Stimulated activated CD8-positive, alpha-beta memory T cell treated with anti-CD3 and anti-CD28 coated beads, Interleukin-7, amount 100 ng/mL, for 1 hour (primary cell): ENCODE results near the gene VWA2.

Experiments
- DNase-seq, 2 donors: peaks; one replicate each; pipeline ENCODE4 v3.0.0-alpha.2; 2020; ENCODE audit warnings: low read depth in 2 of 2

Gene VWA2, protein sequence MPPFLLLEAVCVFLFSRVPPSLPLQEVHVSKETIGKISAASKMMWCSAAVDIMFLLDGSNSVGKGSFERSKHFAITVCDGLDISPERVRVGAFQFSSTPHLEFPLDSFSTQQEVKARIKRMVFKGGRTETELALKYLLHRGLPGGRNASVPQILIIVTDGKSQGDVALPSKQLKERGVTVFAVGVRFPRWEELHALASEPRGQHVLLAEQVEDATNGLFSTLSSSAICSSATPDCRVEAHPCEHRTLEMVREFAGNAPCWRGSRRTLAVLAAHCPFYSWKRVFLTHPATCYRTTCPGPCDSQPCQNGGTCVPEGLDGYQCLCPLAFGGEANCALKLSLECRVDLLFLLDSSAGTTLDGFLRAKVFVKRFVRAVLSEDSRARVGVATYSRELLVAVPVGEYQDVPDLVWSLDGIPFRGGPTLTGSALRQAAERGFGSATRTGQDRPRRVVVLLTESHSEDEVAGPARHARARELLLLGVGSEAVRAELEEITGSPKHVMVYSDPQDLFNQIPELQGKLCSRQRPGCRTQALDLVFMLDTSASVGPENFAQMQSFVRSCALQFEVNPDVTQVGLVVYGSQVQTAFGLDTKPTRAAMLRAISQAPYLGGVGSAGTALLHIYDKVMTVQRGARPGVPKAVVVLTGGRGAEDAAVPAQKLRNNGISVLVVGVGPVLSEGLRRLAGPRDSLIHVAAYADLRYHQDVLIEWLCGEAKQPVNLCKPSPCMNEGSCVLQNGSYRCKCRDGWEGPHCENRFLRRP

DNA sequence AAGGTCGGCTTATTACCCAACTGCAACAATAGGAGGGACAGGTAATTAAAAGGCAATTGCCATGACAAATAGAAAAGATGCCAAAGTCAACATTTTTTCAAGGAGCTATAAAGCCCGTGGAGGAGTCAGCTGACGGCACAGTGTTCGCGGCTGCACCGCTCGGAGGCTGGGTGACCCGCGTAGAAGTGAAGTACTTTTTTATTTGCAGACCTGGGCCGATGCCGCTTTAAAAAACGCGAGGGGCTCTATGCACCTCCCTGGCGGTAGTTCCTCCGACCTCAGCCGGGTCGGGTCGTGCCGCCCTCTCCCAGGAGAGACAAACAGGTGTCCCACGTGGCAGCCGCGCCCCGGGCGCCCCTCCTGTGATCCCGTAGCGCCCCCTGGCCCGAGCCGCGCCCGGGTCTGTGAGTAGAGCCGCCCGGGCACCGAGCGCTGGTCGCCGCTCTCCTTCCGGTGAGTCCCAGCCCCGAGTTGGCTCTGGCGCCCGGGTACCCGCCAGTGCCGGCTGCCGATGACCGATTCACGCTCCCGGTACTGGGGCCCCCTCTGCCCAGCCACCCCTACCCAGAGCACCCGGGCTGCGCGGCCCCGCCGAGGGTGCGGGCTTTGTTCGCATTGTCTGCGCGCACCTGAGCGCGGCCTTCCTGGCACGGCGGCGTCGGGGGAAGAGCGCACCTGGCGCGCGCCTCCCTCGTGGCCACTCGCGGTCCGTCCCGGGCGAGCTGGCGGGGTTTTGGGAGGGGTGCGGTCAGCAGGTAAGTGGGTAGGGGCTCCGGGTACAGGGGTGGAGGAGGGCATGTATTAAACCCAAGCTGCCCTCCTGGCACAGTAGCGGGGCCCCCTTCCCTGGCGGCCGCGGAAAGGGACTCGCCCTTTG lies at the start of gene VWA2:
TSS of gene VWA2 (plus strand) at position 138 of the 877 bp plus-strand sequence. CDS start 9,460 bp downstream, outside the sequence.
- DNase-seq = no peak

DNA sequence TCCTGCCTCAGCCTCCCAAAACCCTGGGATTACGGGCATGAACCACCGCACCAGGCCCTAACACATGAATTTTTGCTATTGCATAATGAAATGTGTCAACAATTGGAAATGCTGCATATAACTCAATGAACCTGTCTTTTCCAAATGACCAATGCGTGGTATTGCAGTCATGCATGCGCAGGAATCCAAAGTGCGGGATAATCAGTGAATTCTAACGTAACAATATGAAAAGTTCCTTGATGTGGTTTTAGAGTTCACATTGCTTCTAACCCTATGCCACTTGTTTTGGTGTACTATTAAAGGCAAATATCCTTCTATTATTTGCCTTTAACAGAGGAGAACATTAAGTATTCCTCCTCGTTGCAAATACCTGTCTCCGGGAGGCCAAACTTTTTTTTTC lies 49.4 kb upstream of the VWA2 start:
- DNase-seq = no peak

DNA sequence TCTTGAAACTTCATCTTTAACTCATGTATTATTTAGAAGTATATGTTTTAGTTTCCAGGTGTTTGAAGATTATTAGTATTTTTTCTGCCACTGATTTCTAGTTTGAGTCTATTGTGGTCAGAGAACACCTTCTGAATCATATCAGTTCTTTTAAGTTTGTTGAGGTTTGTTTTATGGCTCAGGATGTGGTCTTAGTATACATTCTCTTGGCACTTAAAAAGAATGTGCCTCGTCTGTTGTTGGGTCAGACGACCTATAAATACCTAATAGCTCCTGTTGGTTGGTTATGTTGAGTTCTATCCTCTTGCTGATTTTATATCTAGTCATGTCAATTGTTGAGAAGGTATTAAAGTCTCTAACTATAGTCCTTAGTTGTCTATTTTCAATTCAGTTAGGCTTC lies 44.0 kb upstream of the VWA2 start:
- no peak for DNase-seq

DNA sequence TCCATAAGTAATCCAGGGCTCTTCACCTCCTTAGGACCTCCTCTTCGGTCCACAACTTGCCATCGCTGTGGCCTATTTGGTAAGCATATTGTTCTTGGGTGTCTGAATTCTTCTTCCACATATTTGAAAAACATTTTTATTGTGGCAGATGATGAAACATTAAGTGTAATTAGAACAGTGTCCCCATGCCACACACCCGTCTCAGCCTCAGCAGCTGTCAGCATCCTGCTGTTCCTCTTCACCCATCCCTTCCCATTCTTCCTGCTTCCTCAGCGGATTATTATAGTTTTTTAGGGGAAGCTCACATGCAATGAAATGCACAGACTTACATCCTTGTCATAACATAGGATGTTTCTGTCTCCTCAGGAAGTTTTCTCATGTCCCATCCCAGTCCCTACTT lies 39.8 kb upstream of the VWA2 start:
- DNase-seq = no peak

DNA sequence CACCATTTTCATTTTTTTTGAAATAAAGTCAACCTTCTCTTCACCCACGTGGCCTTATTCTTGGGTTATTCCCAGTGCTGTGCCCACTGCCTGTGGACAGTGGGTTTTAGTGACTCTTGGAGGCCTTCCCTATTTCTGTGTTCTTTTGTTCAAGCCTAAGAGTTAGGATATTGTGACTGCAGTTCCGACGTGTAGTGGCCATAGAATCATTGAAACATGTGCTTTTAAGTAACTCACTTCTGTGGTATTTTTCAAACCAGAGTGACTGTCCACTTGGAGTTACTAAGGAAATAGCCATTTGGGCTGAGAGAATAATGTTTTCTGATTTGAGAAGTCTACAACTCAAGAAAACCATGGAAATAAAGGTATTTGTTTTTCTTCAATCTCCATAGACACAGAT lies 36.2 kb upstream of the VWA2 start:
- DNase-seq = no peak

DNA sequence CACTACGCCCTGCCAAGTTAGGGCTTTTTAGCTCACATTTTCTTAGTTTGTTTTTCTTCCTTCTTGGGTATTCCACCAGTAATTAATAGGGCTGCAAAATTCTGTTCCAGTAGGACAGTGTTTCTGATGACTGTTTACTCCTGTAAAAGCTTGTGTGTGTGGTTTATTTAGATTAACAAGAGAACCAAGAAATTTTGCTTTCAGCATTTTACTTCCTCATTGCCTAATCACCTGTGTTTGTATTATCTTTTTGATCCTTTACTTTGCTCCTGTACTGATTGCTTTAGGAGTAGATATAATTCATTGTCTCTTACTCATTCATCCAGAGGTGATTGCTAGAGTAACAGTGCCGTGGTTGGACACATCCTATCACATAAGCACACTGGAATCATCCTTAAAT lies 32.2 kb upstream of the VWA2 start:
- no peak for DNase-seq

DNA sequence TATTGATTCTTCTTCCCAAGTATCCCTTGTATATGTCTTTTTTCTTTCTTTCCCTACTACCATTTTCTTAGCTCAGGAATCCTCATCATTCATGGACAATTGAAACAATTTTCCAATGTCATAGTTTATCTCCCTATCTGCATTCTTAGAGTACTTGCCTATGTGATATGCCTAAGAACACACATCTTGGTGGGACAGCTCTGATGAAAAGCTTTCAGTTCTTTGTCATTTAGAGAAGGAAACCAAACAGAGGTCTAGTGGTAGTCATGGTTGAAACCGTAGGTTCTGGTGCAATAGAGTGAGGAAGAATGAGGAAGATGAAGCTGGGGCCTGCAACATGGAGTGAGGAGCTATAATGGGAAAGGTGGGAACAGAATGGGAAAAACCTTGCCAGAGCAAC lies 31.7 kb upstream of the VWA2 start:
- DNase-seq = no peak

DNA sequence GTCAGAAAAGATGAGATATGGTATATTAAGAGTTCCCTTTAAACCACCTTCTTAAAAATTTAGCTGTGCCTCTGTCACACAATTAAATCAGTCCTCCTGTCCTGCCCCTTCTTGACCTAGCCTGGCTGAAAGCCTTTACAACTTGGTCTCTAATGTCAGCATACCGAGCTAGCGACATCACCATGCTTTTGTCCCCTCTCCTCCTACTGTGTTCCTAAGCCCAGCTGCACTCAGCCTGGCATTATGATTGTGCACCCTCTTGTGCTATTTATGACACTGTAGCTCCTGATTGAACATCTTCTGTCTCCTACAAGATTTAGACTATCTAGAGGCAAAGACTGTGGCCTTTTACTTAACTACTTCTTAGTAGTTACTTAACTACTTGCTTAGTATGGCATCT lies 30.7 kb upstream of the VWA2 start:
- DNase-seq = no peak

DNA sequence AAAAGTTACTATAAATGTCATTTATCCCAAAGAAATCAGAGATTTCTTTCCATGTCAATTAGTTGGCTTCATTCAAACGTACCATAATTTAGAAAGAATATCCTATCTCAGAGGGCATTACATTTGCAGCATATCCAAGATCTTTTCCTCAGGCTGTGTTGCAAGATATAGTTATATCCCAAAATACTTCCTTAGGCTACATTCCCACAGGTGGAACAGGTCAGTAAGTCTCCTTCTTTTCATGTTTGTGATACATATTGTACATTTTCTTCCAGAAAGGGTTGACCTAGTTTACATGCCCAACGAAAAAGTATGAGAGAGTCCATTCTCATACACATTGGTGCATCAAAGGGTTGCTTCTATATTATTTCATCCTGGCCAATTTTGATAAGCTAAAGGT lies 26.9 kb upstream of the VWA2 start:
- no peak for DNase-seq

DNA sequence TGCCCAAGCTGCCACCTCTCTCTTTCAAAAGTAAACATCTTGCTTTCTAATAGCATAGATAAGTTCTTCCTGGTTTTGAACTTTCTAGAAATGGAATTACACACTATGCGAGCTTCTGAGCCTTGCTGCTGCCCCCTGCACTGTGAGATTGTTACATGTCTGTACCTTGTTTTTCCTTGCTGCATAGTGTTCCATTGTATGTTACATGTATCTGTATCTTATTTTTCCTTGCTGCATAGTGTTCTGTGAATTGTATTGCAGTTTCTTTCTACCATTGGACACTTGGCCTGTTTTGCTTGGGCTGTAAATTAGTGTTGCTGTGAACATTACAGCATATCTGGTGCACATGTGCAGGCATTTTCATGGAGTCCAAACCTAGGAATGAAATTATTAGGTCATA lies 24.0 kb upstream of the VWA2 start:
- DNase-seq = no peak

DNA sequence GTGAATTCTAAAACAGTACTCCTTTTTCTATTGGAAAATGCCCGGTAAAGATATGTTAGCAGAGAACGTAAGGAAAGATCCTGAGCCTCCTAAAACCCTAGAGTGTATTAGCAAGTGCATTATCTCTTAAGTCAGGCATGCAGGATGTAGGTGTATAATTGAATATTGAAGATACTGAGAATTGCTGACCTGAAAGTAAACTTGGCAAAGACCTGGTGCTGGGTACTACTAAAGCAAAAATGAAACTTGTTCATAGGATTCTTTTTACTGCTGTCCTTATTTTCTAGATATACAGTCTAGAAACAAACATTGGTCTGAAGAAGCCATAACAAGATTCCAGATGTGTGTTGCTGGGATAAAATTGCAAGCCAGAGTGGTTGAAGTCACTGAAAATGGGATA lies 18.8 kb upstream of the VWA2 start:
- no peak for DNase-seq

DNA sequence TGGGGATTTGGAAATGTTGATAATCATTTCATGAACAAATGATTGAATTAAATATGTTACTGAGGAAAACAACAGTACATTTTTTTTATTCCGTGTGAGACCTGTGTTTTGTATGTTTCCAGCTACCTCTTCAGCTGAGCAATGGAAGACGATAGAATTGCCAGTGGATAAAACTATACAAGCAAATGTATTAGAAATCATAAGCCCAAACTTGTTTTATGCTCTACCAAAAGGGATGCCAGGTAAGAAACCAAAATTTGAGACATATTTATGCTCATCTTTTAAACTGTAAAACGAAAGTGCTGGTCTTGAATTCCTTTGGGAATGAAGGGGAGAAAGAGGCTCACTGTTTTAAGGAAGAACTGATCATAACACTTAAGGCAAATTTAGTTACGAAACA lies 17.8 kb upstream of the VWA2 start:
- no peak for DNase-seq

DNA sequence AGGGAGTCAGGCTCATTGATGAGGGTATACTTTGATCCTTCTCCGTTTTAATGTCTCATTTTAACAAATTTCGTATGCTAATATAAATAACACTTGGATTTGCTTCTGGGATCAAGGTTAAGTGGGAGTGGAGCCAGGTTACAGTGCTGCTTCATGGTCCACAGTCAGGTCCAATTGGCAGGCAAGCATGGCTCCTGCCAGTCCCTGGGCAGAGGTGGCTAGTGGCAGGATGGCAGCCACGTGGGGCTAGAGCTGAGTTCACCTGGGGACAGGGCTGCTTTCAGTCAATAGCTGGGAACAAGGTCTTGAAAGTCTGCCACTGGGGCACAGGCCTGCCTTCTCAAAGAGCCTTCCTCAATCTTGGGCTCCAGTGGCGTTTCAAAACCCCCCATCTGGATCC lies 16.0 kb upstream of the VWA2 start:
- no peak for DNase-seq

DNA sequence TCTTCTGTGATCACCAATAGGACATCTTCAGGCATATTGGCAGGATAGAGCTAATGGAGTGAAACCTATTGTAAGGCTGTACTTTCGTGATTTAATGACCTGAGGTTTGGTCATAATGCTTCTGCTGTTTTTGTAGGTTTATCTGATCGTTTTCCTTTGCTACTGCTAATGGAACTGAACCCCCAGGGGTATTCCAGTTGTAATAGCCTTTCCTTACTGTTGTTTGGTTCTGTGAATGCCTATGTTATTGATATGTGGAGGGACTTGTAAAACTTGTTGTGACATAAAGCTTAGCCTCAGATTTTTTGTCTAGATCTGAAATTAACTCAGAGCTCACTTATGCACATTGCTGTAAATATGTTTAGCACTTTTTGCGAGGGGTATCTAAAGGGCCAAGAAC lies 10.9 kb upstream of the VWA2 start:
- no peak for DNase-seq

DNA sequence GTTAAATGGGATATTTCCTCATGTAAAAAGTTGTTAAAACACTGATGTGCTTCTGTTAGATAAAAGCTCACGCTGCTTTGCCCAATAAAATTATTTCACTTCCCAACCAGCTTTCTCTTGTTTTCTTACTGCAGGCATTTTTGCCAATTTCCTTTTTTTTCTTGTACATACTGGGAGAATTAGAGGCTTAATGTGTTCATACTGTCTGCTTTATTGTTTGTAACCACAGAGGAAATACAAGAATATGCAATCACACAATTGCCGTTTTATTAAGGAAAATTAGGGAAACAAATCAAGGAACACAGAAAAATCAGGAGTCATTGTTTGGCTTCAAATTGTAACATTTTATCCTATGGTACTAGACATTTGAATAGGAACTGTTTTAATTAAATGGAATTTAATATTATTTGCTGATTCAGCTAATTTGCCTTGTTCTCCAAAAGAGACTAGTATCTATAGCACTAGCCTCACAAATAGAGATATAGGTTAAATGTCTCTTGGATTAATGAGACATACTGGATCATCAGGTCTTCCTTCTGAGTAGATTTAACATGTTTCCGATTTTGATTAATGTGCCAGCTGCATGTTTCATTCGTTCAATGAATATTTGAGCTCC lies 6.4 kb upstream of the VWA2 start:
- no peak for DNase-seq

DNA sequence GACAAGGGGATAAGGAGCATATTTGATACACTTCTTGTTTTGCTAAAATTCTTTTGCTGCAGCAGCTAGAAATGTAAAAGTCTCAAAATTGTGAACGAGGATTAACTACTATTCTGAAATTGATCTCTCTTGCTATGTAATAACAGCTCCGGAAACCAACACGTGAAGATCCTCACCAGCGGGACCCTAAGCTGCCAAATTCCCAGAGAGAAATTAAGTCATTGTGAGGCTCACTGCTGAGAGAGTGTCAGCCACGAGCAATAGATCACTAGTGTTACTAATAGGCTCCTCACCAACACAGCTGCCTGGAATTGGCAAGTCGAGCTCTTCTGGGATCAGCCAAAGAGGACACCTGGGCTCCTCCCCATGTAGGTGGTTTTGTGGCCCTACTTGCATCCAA lies 5.6 kb upstream of the VWA2 start:
- no peak for DNase-seq

DNA sequence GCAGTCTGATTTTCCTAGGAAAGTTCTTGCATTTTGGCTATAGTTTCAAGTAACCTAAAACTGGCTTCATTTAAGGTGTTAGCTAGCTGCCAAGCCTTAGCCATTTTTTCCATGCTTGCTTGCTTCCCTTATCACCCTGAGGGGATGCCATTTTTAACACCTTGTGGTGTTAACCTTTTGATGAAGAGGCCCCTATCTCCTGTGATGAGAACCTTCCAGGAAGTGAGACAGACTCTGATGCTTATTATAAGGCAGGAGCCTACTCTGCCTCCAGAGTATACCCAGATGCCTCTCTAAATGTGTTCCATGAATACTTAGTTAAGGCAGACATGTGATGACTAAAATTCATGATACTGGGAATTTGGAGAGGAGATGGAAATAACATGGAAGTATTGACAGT lies 4.9 kb upstream of the VWA2 start:
- no peak for DNase-seq

DNA sequence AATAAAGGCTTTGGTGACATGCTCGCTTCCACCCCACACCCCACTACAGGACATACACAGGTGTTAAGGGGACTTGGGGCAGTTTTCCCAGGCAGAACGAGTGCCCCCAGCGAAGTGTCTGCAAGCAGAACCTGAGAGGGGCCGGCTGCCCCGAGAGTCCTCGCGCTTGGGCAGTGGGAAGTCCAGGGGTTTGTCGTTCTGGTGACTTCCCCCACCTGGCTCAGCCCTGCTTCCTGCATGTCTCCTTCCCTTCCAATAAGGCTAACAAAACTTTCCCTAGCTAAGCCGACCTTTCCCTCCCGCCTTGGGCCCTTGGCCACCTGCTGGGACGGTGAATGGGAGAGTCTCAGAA lies 916 bp downstream of the VWA2 start:
- DNase-seq = no peak

DNA sequence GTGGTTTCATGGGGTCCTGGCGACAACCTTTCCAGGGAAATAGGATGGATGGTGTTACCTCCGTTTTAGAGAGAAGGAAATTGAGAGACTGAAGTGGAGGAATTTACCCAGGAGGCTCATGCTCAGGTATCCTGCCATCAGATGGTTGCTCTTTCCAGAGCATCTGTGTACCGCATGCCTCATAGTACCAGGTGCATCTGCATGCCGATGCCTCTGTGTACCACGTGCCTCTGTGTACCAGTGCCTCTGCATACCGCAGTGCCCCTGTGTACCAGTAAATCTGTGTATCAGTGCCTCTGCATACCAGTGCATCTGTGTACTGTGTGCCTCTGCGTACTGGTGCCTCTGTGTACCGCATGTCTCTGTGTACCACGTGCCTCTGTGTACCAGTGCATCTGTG lies 3.2 kb downstream of the VWA2 start:
- no peak for DNase-seq

DNA sequence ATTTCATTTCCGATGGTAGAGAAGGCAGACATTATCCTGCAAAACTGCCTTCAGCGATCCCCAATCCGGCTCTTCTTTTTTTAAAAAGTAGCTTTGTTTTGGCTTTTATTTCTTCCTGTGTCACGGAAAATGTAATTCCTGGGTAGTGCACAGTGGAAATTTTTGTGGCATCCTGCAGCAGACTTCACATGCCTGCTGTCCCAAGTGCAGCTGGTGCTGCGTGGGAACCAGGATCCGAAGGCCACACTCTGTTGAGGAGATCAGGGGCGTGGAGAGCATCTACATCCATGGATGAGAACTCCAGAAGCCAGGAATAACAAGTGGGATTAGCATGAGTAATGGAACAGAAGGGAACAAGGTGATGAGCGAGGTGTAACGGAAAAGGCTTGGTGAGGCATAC lies 4.6 kb downstream of the VWA2 start:
- DNase-seq = no peak

DNA sequence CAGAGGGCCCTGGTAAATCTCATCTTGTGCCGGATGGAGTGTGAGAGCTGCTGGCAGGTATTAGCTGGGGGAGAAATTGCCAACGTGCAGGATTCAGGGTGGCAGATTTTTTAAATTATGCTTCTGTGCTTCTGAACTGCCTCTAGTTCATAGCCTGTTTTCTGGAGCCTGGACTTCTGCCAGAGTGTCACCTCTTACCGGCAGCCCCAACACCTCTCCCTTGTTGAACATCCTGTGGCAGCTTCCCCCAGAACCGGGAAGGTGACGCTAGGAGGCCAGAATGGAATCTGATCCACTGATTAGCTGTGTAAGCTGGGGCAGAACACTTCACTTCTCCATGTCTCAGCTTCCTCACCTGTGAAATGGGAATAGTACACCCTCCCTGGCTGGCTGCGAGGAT lies 5.1 kb downstream of the VWA2 start:
- no peak for DNase-seq

DNA sequence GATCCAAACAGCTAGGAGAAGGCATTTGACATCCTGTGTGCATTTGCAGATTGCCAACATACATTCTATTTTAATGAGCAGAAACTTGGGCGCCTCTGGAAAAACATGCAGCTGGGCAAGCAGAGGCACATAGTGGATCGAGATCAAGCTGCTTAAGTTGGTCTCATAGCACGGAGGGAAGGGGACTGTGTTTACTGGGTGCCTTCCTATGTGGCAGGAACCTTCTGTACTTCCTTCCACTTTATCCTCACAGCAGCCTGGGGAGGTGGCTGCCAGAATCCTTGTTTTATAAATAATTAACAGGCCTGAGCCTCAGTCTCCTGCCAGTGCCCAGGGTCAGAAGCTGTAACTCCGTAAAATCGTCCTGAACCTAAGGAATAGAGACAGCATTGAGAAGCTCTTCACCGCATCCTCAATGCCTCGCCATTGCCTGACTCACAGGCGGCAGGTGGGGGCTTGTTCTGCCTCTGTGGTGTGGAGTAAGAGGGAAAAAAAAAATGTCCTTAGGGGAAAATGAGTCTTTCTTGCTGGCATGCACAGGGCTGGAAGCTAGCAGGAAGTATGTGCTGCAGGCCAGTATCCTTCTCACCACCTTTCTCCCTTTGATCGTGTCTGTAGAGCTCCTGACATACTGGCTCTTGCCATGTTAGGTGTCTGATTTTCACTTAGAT lies 6.2 kb downstream of the VWA2 start:
- DNase-seq = no peak
